Immature natural killer cell (primary cell): Measurements from ENCODE around the gene PCDHGA1. TPM values are rescaled to one million over a fixed set of nuclear protein-coding genes. Genes with fewer than 3 reads are reported as not detected.

ENCODE experiments used
- DNase-seq, 3 donors: peaks; one replicate each; pipeline ENCODE4 v3.0.0; 2022; ENCODE audit warnings: mixed read lengths in 1 of 3
- H3K27ac Mint-ChIP-seq, 6 donors: one replicate each; pipeline ENCODE4 v1.8.0; 2020; ENCODE audit warnings: mixed read lengths in 6 of 6, mild to moderate bottlenecking in 5 of 6, inconsistent platforms in 4 of 6, moderate library complexity in 3 of 6
- H3K27me3 Mint-ChIP-seq, 3 donors: one replicate each; pipeline ENCODE4 v1.8.0; 2020 to 2021; ENCODE audit warnings: low read depth in 3 of 3, mild to moderate bottlenecking in 3 of 3, mixed read lengths in 3 of 3, moderate library complexity in 3 of 3, inconsistent platforms in 1 of 3
- H3K36me3 Mint-ChIP-seq, 3 donors: one replicate each; pipeline ENCODE4 v1.8.0; 2020; ENCODE audit warnings: mixed read lengths in 3 of 3, inconsistent platforms in 2 of 3, mild to moderate bottlenecking in 2 of 3
- H3K4me1 Mint-ChIP-seq, 2 donors: one replicate each; pipeline ENCODE4 v1.8.0; 2020; ENCODE audit warnings: inconsistent platforms in 2 of 2, mild to moderate bottlenecking in 2 of 2, mixed read lengths in 2 of 2, moderate library complexity in 1 of 2
- H3K4me3 Mint-ChIP-seq, 5 donors: one replicate each; pipeline ENCODE4 v1.8.0; 2020; ENCODE audit warnings: mild to moderate bottlenecking in 5 of 5, mixed read lengths in 5 of 5, inconsistent platforms in 3 of 5, moderate library complexity in 3 of 5
- H3K9me3 Mint-ChIP-seq, 6 donors: one replicate each; pipeline ENCODE4 v1.8.0; 2020; ENCODE audit warnings: mild to moderate bottlenecking in 6 of 6, mixed read lengths in 6 of 6, inconsistent platforms in 4 of 6, moderate library complexity in 3 of 6
- polyA plus RNA-seq, 3 donors: library from polyadenylated mRNA; unstranded; fragments of 300-500 nt; fragmentation: Illumina TruSeq; gene quantifications; one replicate each; pipeline ENCODE4 v1.2.3, GENCODE V29; 2021

Gene PCDHGA1
- polyA plus RNA-seq, 3 donors from 2014 or later, result not detected

GRCh38 chr5:141516672-141517025, 186.3 kb downstream of the PCDHGA1 start:
- H3K4me3 Mint-ChIP-seq, result no peak overlapping the region
- H3K27ac Mint-ChIP-seq, result peak overlapping the region in 5 of 6 donors; percentile 4 to 84 (median 48)
- H3K27me3 Mint-ChIP-seq, result peaks cover 11 to 25% (median 12%) of the 10 kb centered on the region in 3 donors
- peaks cover 19 to 59% (median 22%) of the 10 kb centered on the region in 3 donors for H3K36me3 Mint-ChIP-seq
- H3K4me1 Mint-ChIP-seq, result peaks cover 50 to 68% of the 10 kb centered on the region in 2 donors
- no peaks in the 10 kb centered on the region for H3K9me3 Mint-ChIP-seq
- no peak for DNase-seq

GRCh38 chr5:141517312-141517711, 187.0 kb downstream of the PCDHGA1 start:
- peaks cover 21 to 66% (median 27%) of the 10 kb centered on the region in 3 donors for H3K36me3 Mint-ChIP-seq
- peak overlapping the region in 2 of 6 donors; percentile 4 to 84 for H3K27ac Mint-ChIP-seq
- peaks cover 49 to 73% of the 10 kb centered on the region in 2 donors for H3K4me1 Mint-ChIP-seq
- no peaks in the 10 kb centered on the region for H3K9me3 Mint-ChIP-seq
- DNase-seq, result no peak
- H3K27me3 Mint-ChIP-seq, result peaks cover 11 to 24% (median 11%) of the 10 kb centered on the region in 3 donors
- H3K4me3 Mint-ChIP-seq, result no peak overlapping the region

GRCh38 chr5:141517880-141518617, 187.7 kb downstream of the PCDHGA1 start:
- H3K27me3 Mint-ChIP-seq, result peaks cover 4 to 16% (median 5%) of the 10 kb centered on the region in 3 donors
- no peak for DNase-seq
- H3K36me3 Mint-ChIP-seq, result peaks cover 21 to 68% (median 28%) of the 10 kb centered on the region in 3 donors
- peak overlapping the region in 3 of 6 donors; percentile 15 to 84 (median 58) for H3K27ac Mint-ChIP-seq
- H3K4me3 Mint-ChIP-seq, result no peak overlapping the region
- H3K9me3 Mint-ChIP-seq, result no peaks in the 10 kb centered on the region
- peaks cover 42 to 67% of the 10 kb centered on the region in 2 donors for H3K4me1 Mint-ChIP-seq

DNA sequence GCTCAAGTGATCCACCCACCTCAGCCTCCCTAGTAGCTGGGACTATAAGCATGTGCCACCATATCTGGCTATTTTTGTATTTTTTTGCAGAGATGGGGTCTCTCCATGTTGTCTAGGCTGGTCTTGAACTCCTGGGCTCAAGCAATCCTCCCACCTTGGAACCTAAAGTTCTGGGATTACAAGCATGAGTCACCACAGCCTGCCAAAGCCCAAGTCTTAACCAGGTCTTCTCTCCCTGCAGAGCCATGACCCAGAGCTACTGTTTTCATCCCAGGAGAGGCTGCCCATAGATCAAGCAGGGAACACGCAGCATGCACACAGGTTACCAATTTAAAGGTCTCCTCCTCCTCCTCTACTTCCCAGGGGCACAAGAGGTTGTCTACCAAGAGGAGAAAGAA, 188.3 kb downstream of the PCDHGA1 start:
- no peak for DNase-seq
- H3K36me3 Mint-ChIP-seq, result peaks cover 21 to 73% (median 28%) of the 10 kb centered on the region in 3 donors
- H3K4me1 Mint-ChIP-seq, result peaks cover 38 to 61% of the 10 kb centered on the region in 2 donors
- H3K4me3 Mint-ChIP-seq, result no peak overlapping the region
- H3K27me3 Mint-ChIP-seq, result peaks cover 3 to 11% (median 5%) of the 10 kb centered on the region in 3 donors
- H3K9me3 Mint-ChIP-seq, result no peaks in the 10 kb centered on the region
- peak overlapping the region in 1 of 6 donors; percentile 15 for H3K27ac Mint-ChIP-seq

- H3K27ac Mint-ChIP-seq, result peak overlapping the region in 1 of 6 donors; percentile 18
- H3K4me1 Mint-ChIP-seq, result peaks cover 32 to 56% of the 10 kb centered on the region in 2 donors
These were observed 189.6 kb downstream of the PCDHGA1 start for GRCh38 chr5:141519605-141520565.

GRCh38 chr5:141521244-141521781, 191.0 kb downstream of the PCDHGA1 start:
- Mint-ChIP-seq H3K27ac (peak overlapping the region in 2 of 6 donors; percentile 19 to 41), H3K4me3 (no peak overlapping the region), H3K4me1 (peaks cover 19 to 49% of the 10 kb centered on the region in 2 donors), H3K36me3 (peaks cover 24 to 82% (median 44%) of the 10 kb centered on the region in 3 donors), H3K9me3 (no peaks in the 10 kb centered on the region), H3K27me3 (peaks cover 3 to 8% (median 5%) of the 10 kb centered on the region in 3 donors)
- DNase-seq, result no peak

More at GRCh38 chr5:141519605-141520565, 189.6 kb downstream of the PCDHGA1 start:
- peaks cover 0 to 6% (median 3%) of the 10 kb centered on the region in 3 donors for H3K27me3 Mint-ChIP-seq
- peaks cover 26 to 80% (median 32%) of the 10 kb centered on the region in 3 donors for H3K36me3 Mint-ChIP-seq
- no peak overlapping the region for H3K4me3 Mint-ChIP-seq
- DNase-seq, result no peak
- H3K9me3 Mint-ChIP-seq, result no peaks in the 10 kb centered on the region

DNA sequence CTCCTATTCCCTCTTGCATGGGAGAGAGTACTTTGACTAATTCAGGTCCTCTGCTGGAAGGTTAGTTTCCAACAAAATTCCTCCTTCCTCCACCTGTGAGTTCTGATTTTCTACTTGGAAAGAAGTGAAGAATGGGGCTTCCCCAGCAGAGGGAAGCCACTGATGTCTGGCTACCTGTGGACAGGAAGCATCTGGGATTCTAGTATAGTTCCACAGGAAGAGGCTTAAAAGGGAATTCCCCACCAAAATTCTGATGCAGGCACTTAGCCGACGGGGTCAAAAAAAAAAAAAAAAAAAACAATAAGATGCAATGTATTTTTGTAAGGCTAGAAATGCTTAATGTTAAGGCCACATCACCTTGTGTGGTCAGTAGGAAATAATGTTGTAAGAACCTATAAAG, 192.0 kb downstream of the PCDHGA1 start:
- H3K36me3 Mint-ChIP-seq, result peaks cover 22 to 85% (median 43%) of the 10 kb centered on the region in 3 donors
- H3K4me1 Mint-ChIP-seq, result peaks cover 13 to 40% of the 10 kb centered on the region in 2 donors
- no peak for DNase-seq
- peak overlapping the region in 4 of 6 donors; percentile 37 to 52 (median 51) for H3K27ac Mint-ChIP-seq
- peaks cover 3 to 10% (median 5%) of the 10 kb centered on the region in 3 donors for H3K27me3 Mint-ChIP-seq
- no peak overlapping the region for H3K4me3 Mint-ChIP-seq
- no peaks in the 10 kb centered on the region for H3K9me3 Mint-ChIP-seq

DNA sequence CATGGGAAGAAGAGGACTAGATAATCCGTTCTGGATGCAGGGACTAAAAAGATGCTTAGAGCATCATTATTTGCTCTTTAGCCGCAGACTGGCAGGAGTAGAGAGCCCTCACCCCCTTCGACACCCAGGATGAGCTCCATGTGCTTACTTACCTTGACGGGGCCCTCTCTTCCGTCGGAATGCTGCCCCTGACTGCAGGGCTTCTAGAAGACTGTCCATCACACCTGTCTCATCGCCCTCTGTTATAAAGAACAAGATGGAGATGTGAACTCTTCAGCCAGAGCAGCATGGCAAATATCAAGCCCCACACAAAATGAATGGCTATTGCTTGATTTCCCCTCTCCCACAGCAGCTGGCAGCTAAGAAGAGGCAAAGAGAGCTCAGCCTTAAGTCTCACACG, 193.7 kb downstream of the PCDHGA1 start:
- DNase-seq, result no peak
- Mint-ChIP-seq H3K36me3 (peaks cover 28 to 87% (median 52%) of the 10 kb centered on the region in 3 donors), H3K27me3 (peaks cover 3 to 12% (median 5%) of the 10 kb centered on the region in 3 donors), H3K27ac (peak overlapping the region in 2 of 6 donors; percentile 29 to 65), H3K9me3 (no peaks in the 10 kb centered on the region), H3K4me1 (peaks cover 13 to 29% of the 10 kb centered on the region in 2 donors), H3K4me3 (no peak overlapping the region)

GRCh38 chr5:141524604-141525597, 194.6 kb downstream of the PCDHGA1 start:
- no peak overlapping the region for H3K4me3 Mint-ChIP-seq
- peaks cover 5 to 12% (median 8%) of the 10 kb centered on the region in 3 donors for H3K27me3 Mint-ChIP-seq
- H3K36me3 Mint-ChIP-seq, result peaks cover 28 to 84% (median 48%) of the 10 kb centered on the region in 3 donors
- H3K9me3 Mint-ChIP-seq, result no peaks in the 10 kb centered on the region
- DNase-seq, result peak; percentile 46 to 62 (median 61)
- H3K4me1 Mint-ChIP-seq, result peaks cover 13 to 29% of the 10 kb centered on the region in 2 donors
- H3K27ac Mint-ChIP-seq, result peak overlapping the region; percentile 43 to 79 (median 68)

GRCh38 chr5:141525653-141526052, 195.3 kb downstream of the PCDHGA1 start:
- DNase-seq, result no peak
- no peaks in the 10 kb centered on the region for H3K9me3 Mint-ChIP-seq
- peaks cover 12 to 29% of the 10 kb centered on the region in 2 donors for H3K4me1 Mint-ChIP-seq
- H3K4me3 Mint-ChIP-seq, result no peak overlapping the region
- H3K27ac Mint-ChIP-seq, result peak overlapping the region; percentile 13 to 75 (median 40)
- peaks cover 5 to 11% (median 5%) of the 10 kb centered on the region in 3 donors for H3K27me3 Mint-ChIP-seq
- peaks cover 28 to 77% (median 43%) of the 10 kb centered on the region in 3 donors for H3K36me3 Mint-ChIP-seq

DNA sequence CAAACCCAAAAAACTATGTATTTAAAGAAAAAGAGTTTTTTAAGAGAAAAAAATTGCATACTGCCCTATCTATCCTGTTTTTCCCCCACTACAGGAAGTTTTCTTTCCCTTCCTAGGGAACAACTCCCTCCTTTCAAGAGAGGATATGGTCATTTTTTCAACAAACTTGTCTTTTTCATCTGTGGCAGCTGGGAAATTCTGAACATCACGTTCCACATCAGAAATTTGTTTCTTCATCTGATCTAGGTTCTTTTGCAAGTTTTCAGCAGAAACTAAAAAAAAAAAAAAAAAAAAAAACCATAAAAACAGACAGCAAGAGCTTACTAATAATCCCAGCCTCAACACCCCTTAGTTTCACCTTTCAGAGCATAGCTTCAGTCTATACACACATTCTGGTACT, 197.1 kb downstream of the PCDHGA1 start:
- H3K27ac Mint-ChIP-seq, result peak overlapping the region in 4 of 6 donors; percentile 25 to 56 (median 40)
- no peaks in the 10 kb centered on the region for H3K9me3 Mint-ChIP-seq
- H3K27me3 Mint-ChIP-seq, result peaks cover 5 to 10% (median 5%) of the 10 kb centered on the region in 3 donors
- no peak overlapping the region for H3K4me3 Mint-ChIP-seq
- H3K36me3 Mint-ChIP-seq, result peaks cover 19 to 62% (median 33%) of the 10 kb centered on the region in 3 donors
- peaks cover 8 to 16% of the 10 kb centered on the region in 2 donors for H3K4me1 Mint-ChIP-seq
- DNase-seq, result no peak

DNA sequence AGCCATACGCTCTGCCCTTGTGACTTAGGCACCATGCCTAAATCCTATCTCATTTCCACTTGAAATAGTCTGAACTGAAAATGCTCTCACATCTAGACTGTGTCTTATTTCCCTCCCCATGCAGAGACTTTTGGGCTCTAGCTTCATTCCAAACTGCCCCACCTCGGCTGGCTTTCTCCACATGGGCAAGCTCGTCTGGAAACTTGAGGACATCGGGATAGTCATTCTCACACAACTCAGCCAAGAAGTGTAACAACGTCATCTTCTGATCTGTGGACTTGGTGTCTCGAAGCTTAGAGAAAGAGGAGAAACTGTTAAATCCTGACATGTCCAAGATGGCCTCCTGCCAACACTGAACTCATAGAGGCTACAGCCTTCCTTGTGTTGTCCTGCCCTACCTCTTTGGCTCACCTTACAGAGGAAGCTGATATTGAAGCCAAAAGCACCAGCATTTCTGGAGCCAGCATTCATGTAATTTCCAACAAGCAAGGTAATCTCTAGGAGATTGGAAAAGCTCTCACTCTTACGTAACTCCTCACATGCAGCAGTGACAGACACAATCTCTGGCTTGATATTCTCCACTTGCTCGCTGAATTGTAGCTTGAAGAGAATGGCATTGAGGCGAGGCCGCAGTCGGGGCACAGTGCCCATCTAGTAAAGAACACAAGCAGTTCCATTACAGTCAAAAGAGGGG, 198.1 kb downstream of the PCDHGA1 start:
- peaks cover 8 to 15% of the 10 kb centered on the region in 2 donors for H3K4me1 Mint-ChIP-seq
- H3K9me3 Mint-ChIP-seq, result no peaks in the 10 kb centered on the region
- DNase-seq, result no peak
- H3K36me3 Mint-ChIP-seq, result peaks cover 19 to 57% (median 33%) of the 10 kb centered on the region in 3 donors
- H3K4me3 Mint-ChIP-seq, result no peak overlapping the region
- H3K27me3 Mint-ChIP-seq, result peaks cover 5 to 10% (median 5%) of the 10 kb centered on the region in 3 donors
- peak overlapping the region; percentile 1 to 61 (median 19) for H3K27ac Mint-ChIP-seq
